GM12801 (cell line): ENCODE data around the gene ZNF615.

Experiments used
- CTCF ChIP-seq: IDR thresholded peaks from one replicate; pipeline ENCODE4 v1.5.1; 2011; ENCODE audit warnings: control low read depth; ENCODE audit not compliant: insufficient read length; ENCODE audit errors: extremely low read depth

The ZNF615 gene

GRCh38 chr19:51965583-51965982 lies 42.4 kb downstream of the ZNF615 start:
- no peak for TF ChIP-seq CTCF

- TF ChIP-seq CTCF, result no peak
Measured at GRCh38 chr19:51959791-51960190, 48.2 kb downstream of the ZNF615 start.

GRCh38 chr19:51948975-51949374 lies 59.0 kb downstream of the ZNF615 start:
- no peak for TF ChIP-seq CTCF

- no peak for TF ChIP-seq CTCF
Measured at GRCh38 chr19:51946602-51947001, 61.4 kb downstream of the ZNF615 start.

- TF ChIP-seq CTCF, result no peak
Measured at GRCh38 chr19:51944798-51945552, 63.0 kb downstream of the ZNF615 start.
